Left hindlimb (tissue), 1 donor: Measurements from ENCODE around the gene SERPINA5.

ENCODE experiments used
- DNase-seq: peaks from one replicate; pipeline ENCODE4 v3.0.0-alpha.2; 2018

Gene SERPINA5

DNA sequence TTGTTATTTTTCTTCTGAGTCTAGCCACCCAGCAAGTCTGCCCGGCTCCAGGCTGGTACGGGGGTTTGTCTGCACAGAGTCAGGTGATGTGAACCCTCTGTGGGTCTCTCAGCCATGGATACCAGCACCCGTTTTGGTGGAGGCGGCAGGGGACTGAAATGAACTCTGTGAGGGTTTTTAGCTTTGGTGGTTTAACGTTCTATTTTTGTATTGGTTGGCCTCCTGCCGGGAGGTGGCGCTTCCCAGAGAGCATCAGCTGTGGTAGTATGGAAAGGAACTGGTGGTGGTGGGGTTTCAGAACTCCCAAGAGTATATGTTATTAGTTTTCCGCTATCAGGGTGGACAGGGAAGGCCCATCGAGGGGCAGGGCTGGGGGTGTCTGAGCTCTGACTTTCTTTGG lies 25.2 kb upstream of the SERPINA5 start:
- no peak for DNase-seq

DNA sequence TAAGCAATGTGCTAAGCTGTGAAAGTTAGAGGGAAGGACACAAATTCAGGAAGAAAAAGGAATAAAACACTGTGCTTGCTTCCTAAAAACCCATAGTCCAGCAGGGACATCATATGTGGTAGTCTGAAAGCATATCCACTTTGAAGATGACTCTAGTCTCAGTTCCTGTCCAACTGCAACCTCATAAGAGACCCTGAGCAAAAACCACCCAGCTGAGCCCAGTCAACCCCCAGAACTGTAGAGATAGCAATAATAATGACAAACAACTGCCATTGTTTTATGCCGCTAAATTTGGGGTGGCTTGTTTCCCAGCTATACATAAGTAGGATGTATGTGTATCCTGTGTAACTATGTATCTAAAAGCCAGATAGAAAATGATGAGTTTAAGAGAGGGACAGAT lies 23.9 kb upstream of the SERPINA5 start:
- no peak for DNase-seq

GRCh38 chr14:94558842-94559241 lies 22.4 kb upstream of the SERPINA5 start:
- no peak for DNase-seq

DNA sequence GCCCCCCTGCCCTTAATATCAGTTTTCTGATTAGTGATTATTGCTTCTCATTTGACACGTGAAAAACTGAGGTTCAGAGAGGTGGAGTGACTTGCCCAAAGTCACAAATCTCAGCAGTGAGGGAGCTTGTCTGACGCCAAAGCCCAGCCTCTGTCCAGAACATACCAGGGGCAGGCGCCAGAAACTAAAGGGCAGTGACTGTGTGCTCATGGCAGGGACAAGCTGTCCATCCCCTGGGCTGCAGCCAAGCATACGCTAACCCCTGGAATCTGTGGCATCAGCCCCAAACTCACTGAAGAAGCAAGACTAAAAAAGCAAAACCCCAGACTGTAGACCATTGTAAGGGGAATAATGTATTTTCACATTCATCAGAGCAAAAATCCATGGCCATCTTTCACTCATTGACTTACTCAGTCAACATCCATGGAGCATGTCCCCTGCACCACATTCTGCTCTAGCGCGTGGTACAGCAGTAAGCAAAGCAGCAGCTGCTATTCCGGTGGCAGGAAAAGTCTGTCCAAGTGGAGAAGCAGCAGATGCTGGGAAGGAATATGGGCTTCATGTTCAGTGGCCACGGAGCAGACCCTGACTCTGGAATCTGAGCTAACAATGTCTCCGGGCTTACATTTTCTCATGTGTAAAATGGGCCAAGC lies 21.5 kb upstream of the SERPINA5 start:
- no peak for DNase-seq

DNA sequence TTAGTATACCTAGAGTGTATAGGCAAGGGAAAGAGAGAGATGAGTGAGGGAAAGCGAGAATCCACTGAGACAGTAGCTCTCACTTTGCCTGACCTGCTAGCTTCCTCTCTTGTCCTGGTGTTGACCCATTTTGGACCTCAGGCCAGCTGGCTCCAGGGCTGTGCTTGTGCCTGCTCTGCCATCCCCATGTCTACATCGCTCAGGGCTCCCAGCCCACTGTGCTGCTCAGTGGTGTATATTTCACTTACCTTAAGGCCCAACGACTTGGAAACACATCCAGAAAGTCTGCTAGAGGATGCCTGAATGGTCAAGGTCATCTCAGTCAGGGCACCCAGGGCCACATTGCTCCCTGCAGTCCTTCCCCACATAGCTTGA lies 20.9 kb upstream of the SERPINA5 start:
- DNase-seq: no peak

DNA sequence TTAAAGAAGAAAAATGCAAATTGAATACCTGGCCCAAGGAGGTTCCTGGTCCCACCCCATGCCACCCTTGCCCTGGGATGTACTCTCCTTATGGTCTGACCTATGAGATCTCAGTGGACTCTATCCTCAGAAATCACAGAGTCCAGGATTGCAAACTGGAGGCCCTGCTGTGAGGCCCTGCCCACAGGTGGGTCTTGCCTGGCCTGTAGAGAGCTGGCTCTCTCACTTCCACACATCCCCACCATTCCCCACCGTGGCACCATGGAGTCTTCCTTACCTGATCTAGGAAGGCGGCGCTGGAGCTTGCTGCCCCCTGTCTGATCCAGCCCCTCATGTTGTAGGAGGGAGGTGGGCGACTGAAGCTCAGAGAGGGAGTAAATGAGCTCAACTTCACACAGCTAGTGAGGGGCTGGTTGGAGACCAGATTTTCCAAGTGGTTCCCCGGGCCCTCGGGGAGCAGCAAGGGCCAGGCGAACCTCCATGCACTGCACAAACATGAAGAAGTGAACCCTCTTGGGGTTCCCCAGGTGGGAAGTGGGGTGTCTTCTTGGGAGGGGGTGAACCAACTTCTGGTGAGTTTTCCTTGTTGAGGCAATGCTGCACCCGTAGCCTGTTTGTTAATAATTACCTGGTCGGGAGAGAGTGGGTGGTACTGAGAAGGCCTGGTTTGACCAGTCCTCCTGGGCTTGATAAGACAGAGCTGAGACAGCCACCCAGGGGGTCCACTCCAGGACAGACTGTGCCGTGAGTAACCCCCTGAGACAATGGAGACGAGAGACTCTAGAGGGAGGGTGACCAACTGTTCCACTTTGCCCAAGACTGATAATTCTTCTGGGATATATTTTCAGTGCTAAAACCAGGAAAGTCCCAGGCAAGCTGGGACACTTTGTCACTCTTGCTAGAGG lies 20.2 kb upstream of the SERPINA5 start, which contains the start of gene SERPINA4:
Gene SERPINA4 (plus strand): TSS at position 692 of the 905 bp plus-strand sequence. CDS start 2,041 bp downstream, outside the sequence.
- no peak for DNase-seq

DNA sequence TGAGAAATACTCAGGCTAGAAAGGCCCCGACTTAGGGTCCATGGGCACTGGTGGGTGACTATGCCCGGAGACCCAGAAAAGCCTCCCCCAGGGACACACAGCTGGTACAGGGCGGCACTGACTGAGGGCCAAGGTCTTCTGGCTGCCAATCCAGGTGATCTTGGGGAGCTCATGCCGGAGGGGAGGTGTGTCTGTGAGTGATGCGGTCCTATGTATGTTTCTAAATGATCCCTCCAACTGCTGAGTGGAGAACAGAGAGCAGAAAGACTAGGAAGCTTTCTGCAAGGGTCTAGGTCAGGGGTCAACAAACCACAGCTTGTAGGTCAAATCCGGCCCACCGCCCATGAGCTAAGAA lies 19.6 kb upstream of the SERPINA5 start:
- no peak for DNase-seq

- DNase-seq: no peak
Observed at GRCh38 chr14:94562022-94562421, 19.2 kb upstream of the SERPINA5 start.

- DNase-seq: no peak
Observed at GRCh38 chr14:94562941-94563883, 18.0 kb upstream of the SERPINA5 start.

DNA sequence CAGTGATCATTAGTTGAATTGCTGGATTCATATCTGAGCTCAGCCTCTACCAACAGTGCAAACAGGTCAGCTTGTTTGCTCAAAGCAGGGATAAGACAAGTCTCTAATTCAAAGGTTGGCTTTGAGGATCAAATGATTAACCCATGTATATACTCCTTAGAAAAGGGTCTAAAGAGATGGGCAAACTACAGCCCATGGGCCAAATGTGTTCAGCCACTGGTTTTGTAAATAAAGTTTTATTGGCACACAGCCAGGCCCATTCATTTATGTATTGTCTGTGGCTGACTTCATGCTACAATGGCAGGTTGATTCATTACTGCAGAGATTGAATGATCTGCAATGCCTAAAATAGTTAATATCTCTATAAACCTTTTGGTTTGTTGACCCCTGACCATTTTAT lies 16.8 kb upstream of the SERPINA5 start:
- no peak for DNase-seq

- no peak for DNase-seq
Observed at GRCh38 chr14:94568186-94568585, 13.0 kb upstream of the SERPINA5 start.

DNA sequence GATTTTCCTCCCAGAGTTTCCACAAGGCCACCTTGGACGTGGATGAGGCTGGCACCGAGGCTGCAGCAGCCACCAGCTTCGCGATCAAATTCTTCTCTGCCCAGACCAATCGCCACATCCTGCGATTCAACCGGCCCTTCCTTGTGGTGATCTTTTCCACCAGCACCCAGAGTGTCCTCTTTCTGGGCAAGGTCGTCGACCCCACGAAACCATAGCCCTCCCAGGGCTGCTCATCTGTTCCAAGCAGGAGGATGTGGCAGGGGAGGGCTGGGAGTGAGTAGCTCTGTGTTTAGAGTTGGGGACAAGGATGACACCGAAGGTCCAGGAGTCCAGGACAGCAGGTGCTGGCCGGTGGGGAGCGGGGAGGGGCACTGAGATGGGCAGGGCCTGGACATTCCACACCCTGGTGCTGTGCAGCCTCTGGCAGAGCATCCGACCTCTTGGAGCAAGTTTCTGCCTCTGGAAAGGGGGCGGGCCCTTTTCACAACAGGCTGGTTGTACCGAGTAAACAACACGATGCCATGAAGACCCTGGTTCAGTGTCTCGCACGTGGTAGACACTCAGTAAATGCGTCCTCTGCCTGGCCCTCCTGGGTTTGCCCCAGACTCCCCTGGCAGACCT lies 11.7 kb upstream of the SERPINA5 start:
- DNase-seq: no peak

GRCh38 chr14:94570002-94570400 lies 11.2 kb upstream of the SERPINA5 start:
- DNase-seq: no peak

GRCh38 chr14:94570440-94570839 lies 10.8 kb upstream of the SERPINA5 start:
- DNase-seq: no peak

DNA sequence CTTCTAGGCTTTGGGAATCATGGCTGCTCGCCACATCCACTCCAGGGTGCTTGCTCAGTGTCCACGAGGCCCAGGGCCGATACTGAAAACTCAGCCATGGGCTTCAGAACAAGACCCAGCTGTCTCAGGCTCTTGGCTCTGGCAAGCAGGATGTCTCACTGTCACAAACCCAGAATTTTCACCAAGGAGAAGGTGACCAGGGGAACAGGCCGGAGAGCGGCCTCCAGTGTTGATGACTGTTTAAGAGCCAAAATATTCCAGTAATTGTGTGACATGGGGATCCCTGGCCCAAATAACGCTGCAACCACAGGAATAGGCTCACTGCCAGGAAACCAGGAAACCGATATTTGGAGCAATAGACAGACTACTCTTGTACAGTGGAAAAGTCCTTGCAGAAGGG lies 9.8 kb upstream of the SERPINA5 start:
- DNase-seq: no peak

GRCh38 chr14:94571950-94572349 lies 9.3 kb upstream of the SERPINA5 start:
- no peak for DNase-seq

DNA sequence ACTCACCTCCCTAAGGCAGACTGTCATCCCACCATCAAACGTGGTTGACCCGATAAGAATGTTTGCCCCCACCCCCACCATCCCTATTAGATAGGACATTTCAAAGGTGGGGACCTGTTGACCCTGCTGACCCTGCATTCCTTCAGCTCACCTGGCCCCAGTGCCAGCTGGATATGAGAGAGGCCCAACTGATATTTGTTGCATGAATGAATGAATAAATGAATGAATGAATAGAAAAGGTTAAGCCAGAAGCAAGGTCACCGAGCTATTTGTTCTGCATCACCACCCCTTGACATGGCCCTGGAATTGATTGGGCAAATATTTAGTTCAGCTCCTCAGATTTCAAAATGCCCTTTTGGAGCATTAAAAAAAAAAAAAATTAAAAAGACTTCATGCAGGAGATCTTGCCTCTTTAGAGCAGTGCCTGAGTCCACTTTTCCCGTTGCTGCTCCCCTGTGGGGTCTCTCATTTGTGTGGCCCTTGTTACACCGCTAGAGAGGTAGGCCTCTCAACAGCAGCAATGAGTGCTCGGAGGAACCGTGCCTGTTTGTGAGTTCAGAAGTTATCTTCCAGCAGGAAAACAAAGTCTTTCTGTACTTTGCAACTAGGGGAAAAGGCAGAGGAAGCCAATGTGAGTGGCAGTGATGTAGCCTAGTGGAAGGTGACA lies 8.5 kb upstream of the SERPINA5 start:
- DNase-seq: no peak

GRCh38 chr14:94573475-94574277 lies 7.5 kb upstream of the SERPINA5 start:
- no peak for DNase-seq

GRCh38 chr14:94574336-94574735 lies 6.9 kb upstream of the SERPINA5 start:
- DNase-seq: no peak

- no peak for DNase-seq
Observed at GRCh38 chr14:94575730-94576585, 5.3 kb upstream of the SERPINA5 start.
